BE2C (cell line): ENCODE data around the gene GLYATL1.

Source experiments
- DNase-seq: peaks from one replicate; pipeline ENCODE4 v3.0.0-alpha.2; 2020
- H3K27me3 ChIP-seq: fragments of 250-450 bp; sonication (Bioruptor Pico); 2 replicates; pipeline ENCODE4 v1.5.1; 2020; ENCODE audit warnings: mild to moderate bottlenecking
- H3K36me3 ChIP-seq: fragments of 250-450 bp; sonication (Bioruptor Pico); 2 replicates; pipeline ENCODE4 v1.5.1; 2020; ENCODE audit warnings: mild to moderate bottlenecking
- H3K4me1 ChIP-seq: fragments of 250-450 bp; sonication (Bioruptor Pico); 2 replicates; pipeline ENCODE4 v1.5.1; 2020
- H3K4me3 ChIP-seq: 2 replicates; pipeline ENCODE4 v1.5.1; 2011; ENCODE audit warnings: low read depth, low read length
- H3K9me3 ChIP-seq: fragments of 250-450 bp; sonication (Bioruptor Pico); 2 replicates; pipeline ENCODE4 v1.5.1; 2020
- CTCF ChIP-seq: IDR thresholded peaks from 2 replicates; pipeline ENCODE4 v1.5.1; 2012; ENCODE audit warnings: mild to moderate bottlenecking, low read depth, low read length

GLYATL1 gene

GRCh38 chr11:58940028-58940427 lies 740 bp downstream of the GLYATL1 start:
- no peaks in the 10 kb centered on the region for H3K36me3 ChIP-seq
- H3K9me3 ChIP-seq: no peaks in the 10 kb centered on the region
- H3K4me3 ChIP-seq: no peak overlapping the region
- H3K27me3 ChIP-seq: no peaks in the 10 kb centered on the region
- H3K4me1 ChIP-seq: no peaks in the 10 kb centered on the region
- no peak for DNase-seq
- no peak for TF ChIP-seq CTCF

DNA sequence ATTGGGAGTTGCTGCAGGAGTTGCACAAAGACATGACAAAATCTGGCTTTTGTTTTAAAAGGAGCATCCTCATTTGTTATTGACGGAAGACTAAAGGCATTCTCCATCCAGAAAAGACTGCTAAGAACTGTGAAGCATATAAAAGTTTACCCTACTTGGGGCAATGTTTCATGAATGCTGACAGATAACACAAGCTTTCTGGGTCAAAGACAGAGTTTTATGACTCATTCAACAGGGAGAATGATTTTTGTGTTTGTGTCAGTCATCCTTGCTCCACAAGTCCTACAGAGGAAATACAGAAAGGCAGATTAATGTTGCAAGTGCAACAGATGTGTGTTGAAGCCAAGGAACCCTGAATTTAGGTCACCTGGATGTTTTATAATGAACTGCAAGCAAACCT lies 2.5 kb downstream of the GLYATL1 start:
- H3K36me3 ChIP-seq: no peaks in the 10 kb centered on the region
- DNase-seq: no peak
- no peaks in the 10 kb centered on the region for H3K4me1 ChIP-seq
- no peaks in the 10 kb centered on the region for H3K9me3 ChIP-seq
- no peaks in the 10 kb centered on the region for H3K27me3 ChIP-seq
- TF ChIP-seq CTCF: no peak
- H3K4me3 ChIP-seq: no peak overlapping the region

DNA sequence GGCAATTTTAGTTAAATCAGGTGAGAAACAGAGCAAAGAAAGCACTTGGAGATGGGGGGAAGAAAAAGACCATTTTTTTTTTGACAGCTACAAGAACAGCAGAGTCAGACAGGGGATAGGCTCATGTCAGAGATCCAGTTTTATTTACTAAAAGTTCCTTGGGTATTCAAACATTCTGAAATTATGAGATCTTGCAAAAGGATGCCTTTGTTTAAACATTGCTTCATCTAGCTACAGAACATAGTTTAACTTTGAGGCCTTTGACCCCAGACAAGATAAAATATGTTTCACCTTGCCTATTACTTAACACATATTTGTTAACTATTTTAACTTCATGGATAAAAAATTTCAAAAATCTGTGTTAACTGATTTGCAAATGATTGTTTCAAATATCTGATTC lies 6.4 kb downstream of the GLYATL1 start:
- TF ChIP-seq CTCF: no peak
- DNase-seq: no peak
- Histone ChIP-seq H3K36me3 (no peaks in the 10 kb centered on the region), H3K9me3 (no peaks in the 10 kb centered on the region), H3K27me3 (no peaks in the 10 kb centered on the region), H3K4me1 (no peaks in the 10 kb centered on the region), H3K4me3 (no peak overlapping the region)

DNA sequence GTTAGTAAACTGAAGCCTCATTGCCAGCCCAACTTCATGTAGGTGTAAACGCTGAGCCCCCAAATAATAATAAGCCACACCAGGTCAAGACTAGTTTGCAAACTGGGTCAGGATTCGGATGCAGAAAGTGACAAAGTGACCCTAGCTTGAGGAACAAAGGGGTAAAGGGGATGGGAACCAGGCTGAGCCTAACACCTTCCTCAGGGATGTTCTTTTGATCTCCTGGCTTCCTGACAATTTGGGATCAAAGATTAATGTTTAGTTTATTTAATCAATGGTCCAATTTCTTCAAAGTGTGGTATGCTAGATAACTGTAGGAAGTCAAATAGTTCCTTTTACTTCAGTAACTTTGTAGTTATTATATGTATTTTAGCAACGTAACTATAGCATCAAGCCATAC lies 9.9 kb downstream of the GLYATL1 start:
- Histone ChIP-seq H3K4me1 (no peaks in the 10 kb centered on the region), H3K27me3 (no peaks in the 10 kb centered on the region), H3K36me3 (no peaks in the 10 kb centered on the region), H3K9me3 (no peaks in the 10 kb centered on the region), H3K4me3 (no peak overlapping the region)
- TF ChIP-seq CTCF: no peak
- no peak for DNase-seq

DNA sequence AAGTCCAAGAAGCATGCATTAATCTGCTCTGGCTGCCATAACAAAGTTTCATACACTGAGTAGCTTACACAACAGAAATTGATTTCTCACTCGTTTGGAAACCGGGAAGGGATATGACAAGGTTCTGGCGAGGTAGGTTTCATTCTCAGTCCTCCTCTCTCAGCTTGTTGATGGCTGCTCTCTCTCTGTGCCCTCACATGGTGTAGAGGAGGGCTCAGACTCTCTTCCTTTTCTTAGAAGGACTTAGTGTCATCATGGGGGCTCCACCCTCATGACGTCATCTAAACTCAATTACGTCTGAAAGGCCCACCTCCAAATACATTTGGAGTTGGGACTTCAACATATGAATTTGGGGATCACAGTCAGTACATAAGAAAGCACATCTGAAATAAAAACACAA lies 18.6 kb downstream of the GLYATL1 start:
- Histone ChIP-seq H3K27me3 (no peaks in the 10 kb centered on the region), H3K4me3 (no peak overlapping the region), H3K9me3 (no peaks in the 10 kb centered on the region), H3K36me3 (no peaks in the 10 kb centered on the region), H3K4me1 (no peaks in the 10 kb centered on the region)
- no peak for DNase-seq
- no peak for TF ChIP-seq CTCF

DNA sequence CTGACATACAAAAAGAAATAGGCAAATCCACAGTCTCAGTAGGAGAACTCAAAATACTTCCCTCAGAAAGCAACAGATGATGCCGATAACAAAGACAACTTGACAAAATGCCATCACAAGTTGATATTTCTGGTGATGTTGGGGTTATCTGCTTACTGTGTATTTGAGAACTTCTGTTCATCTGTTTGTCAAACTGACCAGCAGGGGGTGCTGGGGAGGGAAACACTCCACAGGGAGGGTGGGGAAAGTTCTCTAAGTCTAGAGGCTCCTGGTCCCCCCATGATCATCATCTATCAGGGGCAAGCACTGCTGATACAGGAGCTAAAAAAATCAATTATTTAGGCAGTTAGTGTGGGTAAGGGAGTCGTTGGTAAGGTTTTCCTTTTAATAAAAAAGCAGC lies 19.2 kb downstream of the GLYATL1 start:
- Histone ChIP-seq H3K4me3 (no peak overlapping the region), H3K36me3 (no peaks in the 10 kb centered on the region), H3K9me3 (no peaks in the 10 kb centered on the region), H3K27me3 (peaks cover 3% of the 10 kb centered on the region; the same call in 1 of the 2 replicates), H3K4me1 (no peaks in the 10 kb centered on the region)
- TF ChIP-seq CTCF: peak; percentile 24
- peak; percentile 9 for DNase-seq
